K562 (cell line): ENCODE results near the gene TMPRSS5. TPM values are rescaled to one million over a fixed set of nuclear protein-coding genes. Genes with fewer than 3 reads are reported as not detected.

ENCODE experiments used
- ARHGAP35 ChIP-seq: fragments of 450-650 bp; IDR thresholded peaks from 2 replicates; pipeline ENCODE4 v1.6.1; 2018; ENCODE audit not compliant: partially characterized antibody
- ESRRA ChIP-seq: fragments of 450-650 bp; IDR thresholded peaks from 2 replicates; pipeline ENCODE4 v1.6.1; 2014; ENCODE audit warnings: low read depth, mild to moderate bottlenecking, moderate library complexity, borderline replicate concordance
- MTA3 ChIP-seq: fragments of 450-650 bp; formaldehyde crosslinking; IDR thresholded peaks from 2 replicates; pipeline ENCODE4 v1.6.1; 2017; ENCODE audit warnings: mild to moderate bottlenecking, borderline replicate concordance
- SP2 ChIP-seq: IDR thresholded peaks from 2 replicates; pipeline ENCODE4 v1.6.1; 2011; ENCODE audit warnings: mild to moderate bottlenecking, low read depth, low read length, moderate library complexity; ENCODE audit not compliant: poor library complexity, severe bottlenecking; ENCODE audit errors: extremely low read depth
- polyA plus RNA-seq, 8 experiments: library from polyadenylated mRNA; depleted of rRNA in 4 of 8; stranded (reverse) in 5 of 8; unstranded in 3 of 8; fragments of >200 nt; fragmentation: Nextera tagmentation in 2 of 8; fragmentation: Illumina TruSeq in 1 of 8; extraction: Ambion mirVana in 2 of 8; extraction: Trizol in 1 of 8; gene quantifications; 2 replicates each; pipeline versions ENCODE4 v1.2.1 to v1.2.3, GENCODE V29; 2011 to 2014; ENCODE audit warnings: inconsistent platforms in 1 of 8, missing spikeins in 1 of 8
- total RNA-seq, 7 experiments: library from RNA; depleted of rRNA in 6 of 7; stranded (reverse); fragments of >200 nt in 6 of 7; fragmentation: Illumina TruSeq in 2 of 7; extraction: Trizol in 2 of 7; gene quantifications; 2 replicates each; pipeline versions ENCODE4 v1.2.1 to v1.2.3, GENCODE V29; 2011 to 2021; ENCODE audit warnings: low replicate concordance in 1 of 7
- TF ChIP-seq, protein P1 (sequence below), 2 experiments: fragments of 450-650 bp in 1 of 2; sonication (generic) in 1 of 2; formaldehyde crosslinking in 1 of 2; IDR thresholded peaks; 2 replicates each; pipeline versions ENCODE4 v1.7.1 to v1.9.0; 2016 to 2022; ENCODE audit warnings: inconsistent platforms in 1 of 2, mild to moderate bottlenecking in 1 of 2, missing genetic modification reagents in 1 of 2
- TF ChIP-seq, protein P2 (sequence below): fragments of 450-650 bp; formaldehyde crosslinking; IDR thresholded peaks from 2 replicates; pipeline ENCODE4 v1.4.0; 2022; ENCODE audit warnings: missing genetic modification characterization

TMPRSS5 gene
- total and polyA plus RNA-seq, 9 of the 15 experiments (the other 6 are each of a cell fraction or from before 2014, with no cell fraction given): 0.07 to 0.49 (median 0.17) TPM; not detected in 1

DNA sequence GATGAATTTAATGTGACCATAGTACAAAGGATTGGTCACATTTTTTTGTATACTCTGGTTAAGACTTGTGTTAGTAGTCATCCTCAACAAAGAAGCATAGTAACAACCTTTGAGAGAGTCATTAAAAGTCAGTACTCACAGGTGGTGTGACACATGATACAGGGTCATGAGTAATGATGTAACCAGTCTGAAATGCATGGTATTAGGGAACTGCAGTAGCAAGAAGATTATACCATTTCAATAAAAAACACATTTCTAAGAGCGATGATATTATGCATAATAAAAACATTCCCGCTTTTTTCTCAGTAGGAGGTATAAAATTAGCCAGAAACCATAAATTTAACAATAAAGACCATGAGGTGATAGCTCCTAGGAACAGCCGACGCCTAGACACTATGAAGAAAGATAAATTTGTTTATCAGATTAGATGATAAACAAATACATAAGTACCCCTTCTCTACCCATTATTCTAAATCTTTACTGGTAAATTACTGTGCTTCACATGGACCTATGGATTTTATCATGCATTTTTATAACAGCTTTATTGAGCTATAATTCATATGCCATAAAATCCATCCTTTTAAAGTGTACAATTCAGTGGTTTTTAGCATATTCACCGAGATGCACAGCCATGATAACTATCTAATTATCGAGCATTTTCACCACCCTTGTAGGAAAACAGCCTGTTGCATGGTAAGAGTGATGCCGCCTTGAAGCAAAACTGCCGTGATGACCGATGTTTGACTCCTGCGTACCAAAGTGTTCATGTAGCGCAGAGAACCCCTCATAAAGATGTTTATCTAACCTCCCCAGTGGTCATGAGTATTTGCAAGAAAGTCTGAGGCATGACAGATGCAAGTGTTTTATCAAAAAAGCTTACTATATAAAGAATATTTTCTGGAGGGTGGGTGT is 41.8 kb downstream of the TMPRSS5 start (continued):
- TF ChIP-seq, protein P1, sequence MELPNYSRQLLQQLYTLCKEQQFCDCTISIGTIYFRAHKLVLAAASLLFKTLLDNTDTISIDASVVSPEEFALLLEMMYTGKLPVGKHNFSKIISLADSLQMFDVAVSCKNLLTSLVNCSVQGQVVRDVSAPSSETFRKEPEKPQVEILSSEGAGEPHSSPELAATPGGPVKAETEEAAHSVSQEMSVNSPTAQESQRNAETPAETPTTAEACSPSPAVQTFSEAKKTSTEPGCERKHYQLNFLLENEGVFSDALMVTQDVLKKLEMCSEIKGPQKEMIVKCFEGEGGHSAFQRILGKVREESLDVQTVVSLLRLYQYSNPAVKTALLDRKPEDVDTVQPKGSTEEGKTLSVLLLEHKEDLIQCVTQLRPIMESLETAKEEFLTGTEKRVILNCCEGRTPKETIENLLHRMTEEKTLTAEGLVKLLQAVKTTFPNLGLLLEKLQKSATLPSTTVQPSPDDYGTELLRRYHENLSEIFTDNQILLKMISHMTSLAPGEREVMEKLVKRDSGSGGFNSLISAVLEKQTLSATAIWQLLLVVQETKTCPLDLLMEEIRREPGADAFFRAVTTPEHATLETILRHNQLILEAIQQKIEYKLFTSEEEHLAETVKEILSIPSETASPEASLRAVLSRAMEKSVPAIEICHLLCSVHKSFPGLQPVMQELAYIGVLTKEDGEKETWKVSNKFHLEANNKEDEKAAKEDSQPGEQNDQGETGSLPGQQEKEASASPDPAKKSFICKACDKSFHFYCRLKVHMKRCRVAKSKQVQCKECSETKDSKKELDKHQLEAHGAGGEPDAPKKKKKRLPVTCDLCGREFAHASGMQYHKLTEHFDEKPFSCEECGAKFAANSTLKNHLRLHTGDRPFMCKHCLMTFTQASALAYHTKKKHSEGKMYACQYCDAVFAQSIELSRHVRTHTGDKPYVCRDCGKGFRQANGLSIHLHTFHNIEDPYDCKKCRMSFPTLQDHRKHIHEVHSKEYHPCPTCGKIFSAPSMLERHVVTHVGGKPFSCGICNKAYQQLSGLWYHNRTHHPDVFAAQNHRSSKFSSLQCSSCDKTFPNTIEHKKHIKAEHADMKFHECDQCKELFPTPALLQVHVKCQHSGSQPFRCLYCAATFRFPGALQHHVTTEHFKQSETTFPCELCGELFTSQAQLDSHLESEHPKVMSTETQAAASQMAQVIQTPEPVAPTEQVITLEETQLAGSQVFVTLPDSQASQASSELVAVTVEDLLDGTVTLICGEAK (IDR thresholded peaks at IDR 0.05): no peak
- TF ChIP-seq, protein P1 (CRISPR knock-in tag; IDR thresholded peaks at IDR 0.05): no peak
- no peak for TF ChIP-seq ARHGAP35
- TF ChIP-seq ESRRA: peak; percentile 12; the same call in 1 of the 2 replicates
- TF ChIP-seq SP2: no peak
- TF ChIP-seq, protein P2, sequence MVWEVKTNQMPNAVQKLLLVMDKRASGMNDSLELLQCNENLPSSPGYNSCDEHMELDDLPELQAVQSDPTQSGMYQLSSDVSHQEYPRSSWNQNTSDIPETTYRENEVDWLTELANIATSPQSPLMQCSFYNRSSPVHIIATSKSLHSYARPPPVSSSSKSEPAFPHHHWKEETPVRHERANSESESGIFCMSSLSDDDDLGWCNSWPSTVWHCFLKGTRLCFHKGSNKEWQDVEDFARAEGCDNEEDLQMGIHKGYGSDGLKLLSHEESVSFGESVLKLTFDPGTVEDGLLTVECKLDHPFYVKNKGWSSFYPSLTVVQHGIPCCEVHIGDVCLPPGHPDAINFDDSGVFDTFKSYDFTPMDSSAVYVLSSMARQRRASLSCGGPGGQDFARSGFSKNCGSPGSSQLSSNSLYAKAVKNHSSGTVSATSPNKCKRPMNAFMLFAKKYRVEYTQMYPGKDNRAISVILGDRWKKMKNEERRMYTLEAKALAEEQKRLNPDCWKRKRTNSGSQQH (CRISPR knock-in tag): no peak
- TF ChIP-seq MTA3: peak; percentile 2; the same call in 1 of the 2 replicates
